SU-DHL-6 (cell line): ENCODE results near the gene ADNP2.

ENCODE experiments used
- H2AFZ ChIP-seq: fragments of 200-600 bp; sonication (generic); 2 replicates; pipeline ENCODE4 v1.6.1; 2014; ENCODE audit warnings: low read depth, mild to moderate bottlenecking, moderate library complexity, mixed read lengths, antibody characterized with exemption, low read length; ENCODE audit not compliant: severe bottlenecking
- H3F3A ChIP-seq: fragments of 200-600 bp; shearing (Covaris generic); 2 replicates; pipeline ENCODE4 v1.6.0; 2016; ENCODE audit warnings: antibody characterized with exemption, mild to moderate bottlenecking; ENCODE audit not compliant: insufficient read depth
- H3K27ac ChIP-seq: fragments of 200-600 bp; sonication (generic); 2 replicates; pipeline ENCODE4 v1.5.1; 2016; ENCODE audit warnings: low read depth, mild to moderate bottlenecking, low read length, moderate library complexity, mixed read lengths
- H3K27me3 ChIP-seq: fragments of 200-600 bp; sonication (generic), shearing (Covaris generic); 2 replicates; pipeline ENCODE4 v1.6.0; 2014; ENCODE audit warnings: mild to moderate bottlenecking, low read length
- H3K36me3 ChIP-seq: fragments of 200-600 bp; sonication (generic); 2 replicates; pipeline ENCODE4 v1.6.1; 2014; ENCODE audit warnings: mild to moderate bottlenecking, low read length, mixed read lengths
- H3K4me2 ChIP-seq: fragments of 300-600, 200-600 bp; shearing (Covaris generic), sonication (generic); 2 replicates; pipeline ENCODE4 v1.6.0; 2014; ENCODE audit warnings: low read length, low read depth, mild to moderate bottlenecking; ENCODE audit not compliant: poor library complexity, severe bottlenecking
- H3K4me3 ChIP-seq: fragments of 200-600 bp; sonication (generic); 2 replicates; pipeline ENCODE4 v1.5.1; 2014; ENCODE audit warnings: antibody characterized with exemption, low read length, mild to moderate bottlenecking, mixed read lengths; ENCODE audit not compliant: insufficient read depth, poor library complexity, severe bottlenecking
- H3K79me2 ChIP-seq: fragments of 200-600 bp; sonication (generic); 2 replicates; pipeline ENCODE4 v1.6.1; 2014; ENCODE audit warnings: mild to moderate bottlenecking, low read length, moderate library complexity; ENCODE audit not compliant: insufficient read depth
- H3K9ac ChIP-seq: fragments of 200-600 bp; sonication (generic); 2 replicates; pipeline ENCODE4 v1.7.0; 2014; ENCODE audit warnings: mild to moderate bottlenecking, low read length
- H3K9me2 ChIP-seq: fragments of 200-600 bp; sonication (generic); replicated peaks from 2 replicates; pipeline ENCODE4 v1.6.1; 2014; ENCODE audit warnings: low read length; ENCODE audit not compliant: insufficient read depth
- H3K9me3 ChIP-seq: fragments of 200-600 bp; sonication (generic); 2 replicates; pipeline ENCODE4 v1.6.1; 2014; ENCODE audit warnings: low read length, mixed read lengths; ENCODE audit not compliant: insufficient read depth
- H4K20me1 ChIP-seq: fragments of 200-600 bp; sonication (generic); 2 replicates; pipeline ENCODE4 v1.6.1; 2014; ENCODE audit warnings: low read depth, mild to moderate bottlenecking, antibody characterized with exemption, low read length, moderate library complexity, mixed read lengths
- EZH2phosphoT487 ChIP-seq: fragments of 200-600 bp; sonication (generic), shearing (Covaris generic); conservative IDR thresholded peaks from 2 replicates; pipeline ENCODE4 v1.6.1; 2018; ENCODE audit warnings: mild to moderate bottlenecking, antibody characterized with exemption, low read length, moderate library complexity, mixed read lengths
- TF ChIP-seq, protein P1 (sequence below): fragments of 200-600 bp; sonication (generic); IDR thresholded peaks from one replicate; pipeline ENCODE4 v1.5.1; 2017; ENCODE audit warnings: antibody characterized with exemption, mild to moderate bottlenecking, low read length, moderate library complexity; ENCODE audit not compliant: insufficient read depth, poor library complexity, severe bottlenecking

Gene ADNP2

DNA sequence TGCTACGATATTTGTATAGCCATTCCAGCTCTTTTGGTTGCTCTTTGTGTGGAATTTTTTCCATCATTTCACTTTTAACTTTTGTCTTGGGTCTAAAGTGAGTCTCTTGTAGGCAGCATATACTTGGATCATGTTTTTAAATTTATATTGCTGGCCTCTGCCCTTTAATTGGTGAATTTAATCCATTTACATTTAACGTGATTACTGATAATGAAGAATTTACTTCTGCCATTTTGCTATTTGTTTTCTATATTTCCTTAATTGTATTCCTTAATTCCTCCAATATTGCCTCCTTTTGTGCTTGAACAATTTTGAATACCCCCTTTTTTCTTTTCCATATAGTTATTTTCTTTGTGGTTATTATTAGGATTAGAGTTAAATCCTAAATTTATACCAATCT, 21.0 kb upstream of the ADNP2 start:
- Histone ChIP-seq H3K36me3 (no peaks in the 10 kb centered on the region), H3K27me3 (no peaks in the 10 kb centered on the region), H2AFZ (no peak overlapping the region), H3K79me2 (no peaks in the 10 kb centered on the region), H4K20me1 (no peaks in the 10 kb centered on the region), H3K9me3 (peaks cover 18% of the 10 kb centered on the region; the same call in 1 of the 2 replicates), H3K4me2 (no peak overlapping the region), H3K9me2 (no peaks in the 10 kb centered on the region), H3F3A (no peaks in the 10 kb centered on the region), H3K4me3 (no peak overlapping the region), H3K9ac (no peak overlapping the region), H3K27ac (no peak overlapping the region)
- no peak for TF ChIP-seq EZH2phosphoT487
- TF ChIP-seq, protein P1, sequence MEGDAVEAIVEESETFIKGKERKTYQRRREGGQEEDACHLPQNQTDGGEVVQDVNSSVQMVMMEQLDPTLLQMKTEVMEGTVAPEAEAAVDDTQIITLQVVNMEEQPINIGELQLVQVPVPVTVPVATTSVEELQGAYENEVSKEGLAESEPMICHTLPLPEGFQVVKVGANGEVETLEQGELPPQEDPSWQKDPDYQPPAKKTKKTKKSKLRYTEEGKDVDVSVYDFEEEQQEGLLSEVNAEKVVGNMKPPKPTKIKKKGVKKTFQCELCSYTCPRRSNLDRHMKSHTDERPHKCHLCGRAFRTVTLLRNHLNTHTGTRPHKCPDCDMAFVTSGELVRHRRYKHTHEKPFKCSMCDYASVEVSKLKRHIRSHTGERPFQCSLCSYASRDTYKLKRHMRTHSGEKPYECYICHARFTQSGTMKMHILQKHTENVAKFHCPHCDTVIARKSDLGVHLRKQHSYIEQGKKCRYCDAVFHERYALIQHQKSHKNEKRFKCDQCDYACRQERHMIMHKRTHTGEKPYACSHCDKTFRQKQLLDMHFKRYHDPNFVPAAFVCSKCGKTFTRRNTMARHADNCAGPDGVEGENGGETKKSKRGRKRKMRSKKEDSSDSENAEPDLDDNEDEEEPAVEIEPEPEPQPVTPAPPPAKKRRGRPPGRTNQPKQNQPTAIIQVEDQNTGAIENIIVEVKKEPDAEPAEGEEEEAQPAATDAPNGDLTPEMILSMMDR: no peak

DNA sequence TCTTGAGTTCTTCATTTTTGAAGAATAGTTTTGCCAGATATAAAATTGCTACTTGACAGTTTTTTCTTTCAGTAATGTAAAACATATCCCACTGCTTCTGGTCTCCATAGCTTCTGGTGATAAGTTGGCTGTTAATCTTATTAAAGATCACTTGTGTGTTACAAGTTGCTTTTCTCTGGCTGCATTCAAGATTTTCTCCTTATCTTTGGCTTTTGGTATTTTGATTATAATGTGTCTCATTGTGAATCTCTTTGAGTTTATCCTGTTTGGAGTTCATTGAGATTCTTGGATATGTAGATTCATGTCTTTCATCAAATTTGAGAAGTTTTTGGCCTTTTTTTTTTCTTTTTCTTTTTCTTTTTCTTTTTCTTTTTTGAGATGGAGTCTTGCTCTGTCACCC, 20.2 kb upstream of the ADNP2 start:
- peaks cover 18% of the 10 kb centered on the region; the same call in 1 of the 2 replicates for H3K9me3 ChIP-seq
- no peaks in the 10 kb centered on the region for H4K20me1 ChIP-seq
- no peaks in the 10 kb centered on the region for H3K79me2 ChIP-seq
- no peaks in the 10 kb centered on the region for H3F3A ChIP-seq
- H3K27ac ChIP-seq: no peak overlapping the region
- no peaks in the 10 kb centered on the region for H3K9me2 ChIP-seq
- no peak overlapping the region for H2AFZ ChIP-seq
- no peak overlapping the region for H3K4me3 ChIP-seq
- H3K4me2 ChIP-seq: no peak overlapping the region
- TF ChIP-seq, protein P1: no peak
- TF ChIP-seq EZH2phosphoT487: no peak
- H3K9ac ChIP-seq: no peak overlapping the region
- H3K27me3 ChIP-seq: no peaks in the 10 kb centered on the region
- no peaks in the 10 kb centered on the region for H3K36me3 ChIP-seq

DNA sequence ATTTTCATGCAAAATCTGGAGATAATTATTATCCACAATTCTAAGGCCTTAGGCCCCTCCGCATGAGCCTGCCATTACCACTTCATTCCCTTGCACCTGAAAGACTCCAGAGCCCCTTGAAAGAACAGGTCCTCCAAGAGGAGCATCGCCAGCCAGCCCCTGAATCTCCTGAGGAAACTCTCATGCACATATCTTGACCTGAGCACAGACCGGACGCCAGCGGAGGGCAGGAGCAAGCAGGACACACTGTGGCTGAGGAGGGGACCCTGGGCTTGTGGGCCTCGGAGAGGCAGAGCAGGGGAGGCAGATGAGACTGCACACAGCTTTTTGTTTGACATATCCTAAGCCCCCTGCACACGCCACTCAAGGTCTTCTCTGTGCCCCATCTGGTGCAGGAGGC, 13.6 kb upstream of the ADNP2 start:
- H3K9me2 ChIP-seq: no peaks in the 10 kb centered on the region
- H2AFZ ChIP-seq: no peak overlapping the region
- H3K9ac ChIP-seq: no peak overlapping the region
- no peaks in the 10 kb centered on the region for H3K27me3 ChIP-seq
- no peaks in the 10 kb centered on the region for H4K20me1 ChIP-seq
- H3F3A ChIP-seq: no peaks in the 10 kb centered on the region
- no peak overlapping the region for H3K4me2 ChIP-seq
- TF ChIP-seq, protein P1: no peak
- no peak for TF ChIP-seq EZH2phosphoT487
- H3K79me2 ChIP-seq: no peaks in the 10 kb centered on the region
- no peak overlapping the region for H3K27ac ChIP-seq
- no peak overlapping the region for H3K4me3 ChIP-seq
- H3K36me3 ChIP-seq: no peaks in the 10 kb centered on the region
- H3K9me3 ChIP-seq: no peaks in the 10 kb centered on the region
